BE2C (cell line): ENCODE results near the gene DPEP2.
A peak's percentile ranks its signal among the peaks of the same experiment; 100 is the strongest.

Experiments used
- DNase-seq: peaks from one replicate; pipeline ENCODE4 v3.0.0-alpha.2; 2020
- H3K27me3 ChIP-seq: fragments of 250-450 bp; sonication (Bioruptor Pico); 2 replicates; pipeline ENCODE4 v1.5.1; 2020; ENCODE audit warnings: mild to moderate bottlenecking
- H3K36me3 ChIP-seq: fragments of 250-450 bp; sonication (Bioruptor Pico); 2 replicates; pipeline ENCODE4 v1.5.1; 2020; ENCODE audit warnings: mild to moderate bottlenecking
- H3K4me1 ChIP-seq: fragments of 250-450 bp; sonication (Bioruptor Pico); 2 replicates; pipeline ENCODE4 v1.5.1; 2020
- H3K4me3 ChIP-seq: 2 replicates; pipeline ENCODE4 v1.5.1; 2011; ENCODE audit warnings: low read depth, low read length
- H3K9me3 ChIP-seq: fragments of 250-450 bp; sonication (Bioruptor Pico); 2 replicates; pipeline ENCODE4 v1.5.1; 2020
- CTCF ChIP-seq: IDR thresholded peaks from 2 replicates; pipeline ENCODE4 v1.5.1; 2012; ENCODE audit warnings: mild to moderate bottlenecking, low read depth, low read length

DPEP2 gene

GRCh38 chr16:67971111-67971510 lies 28.2 kb downstream of the DPEP2 start:
- H3K27me3 ChIP-seq, result no peaks in the 10 kb centered on the region
- no peak for TF ChIP-seq CTCF
- no peaks in the 10 kb centered on the region for H3K36me3 ChIP-seq
- DNase-seq, result no peak
- H3K4me1 ChIP-seq, result no peaks in the 10 kb centered on the region; the same call in 1 of the 2 replicates
- no peaks in the 10 kb centered on the region for H3K9me3 ChIP-seq
- H3K4me3 ChIP-seq, result no peak overlapping the region

- Histone ChIP-seq H3K4me1 (no peaks in the 10 kb centered on the region; the same call in 1 of the 2 replicates), H3K36me3 (no peaks in the 10 kb centered on the region), H3K4me3 (peak overlapping the region; percentile 59), H3K9me3 (no peaks in the 10 kb centered on the region), H3K27me3 (no peaks in the 10 kb centered on the region)
- TF ChIP-seq CTCF, result no peak
- DNase-seq, result no peak
Measured at GRCh38 chr16:67969254-67970039, 29.8 kb downstream of the DPEP2 start.

- peak; percentile 91 for DNase-seq
- Histone ChIP-seq H3K27me3 (no peaks in the 10 kb centered on the region), H3K9me3 (no peaks in the 10 kb centered on the region), H3K36me3 (no peaks in the 10 kb centered on the region), H3K4me3 (peak within 1 kb of the TSS; percentile 59), H3K4me1 (no peaks in the 10 kb centered on the region; the same call in 1 of the 2 replicates)
- TF ChIP-seq CTCF, result no peak
Measured at GRCh38 chr16:67968400-67969253, 30.7 kb downstream of the DPEP2 start, which contains the start of gene SLC12A4. TSS of gene SLC12A4 (minus strand) at chr16:67968637. CDS start at chr16:67968553, 84 bp downstream.

GRCh38 chr16:67967958-67968399 lies 31.3 kb downstream of the DPEP2 start:
- Histone ChIP-seq H3K27me3 (no peaks in the 10 kb centered on the region), H3K9me3 (no peaks in the 10 kb centered on the region), H3K4me3 (peak overlapping the region; percentile 59), H3K4me1 (no peaks in the 10 kb centered on the region; the same call in 1 of the 2 replicates), H3K36me3 (no peaks in the 10 kb centered on the region)
- no peak for DNase-seq
- no peak for TF ChIP-seq CTCF

GRCh38 chr16:67967183-67967957 lies 31.9 kb downstream of the DPEP2 start:
- Histone ChIP-seq H3K4me1 (no peaks in the 10 kb centered on the region; the same call in 1 of the 2 replicates), H3K9me3 (no peaks in the 10 kb centered on the region), H3K4me3 (peak overlapping the region; percentile 59), H3K36me3 (no peaks in the 10 kb centered on the region), H3K27me3 (no peaks in the 10 kb centered on the region)
- no peak for TF ChIP-seq CTCF
- DNase-seq, result no peak
